ENCODE measurements around the gene BHLHE23. TPM values are rescaled to one million over a fixed set of nuclear protein-coding genes. Genes with fewer than 3 reads are reported as not detected.

BHLHE23 gene
- total RNA-seq, 4 donors from 2014 or later: not detected

- Histone ChIP-seq H3K27ac (no peak overlapping the region), H3K4me1 (no peaks in the 10 kb centered on the region), H3K27me3 (peaks cover 72% of the 10 kb centered on the region), H3K36me3 (no peaks in the 10 kb centered on the region), H3K4me3 (no peak overlapping the region), H3K9me3 (peaks cover 4% of the 10 kb centered on the region)
- TF ChIP-seq POLR2AphosphoS5 (IDR thresholded peaks at IDR 0.05) (no peak), POLR2A (IDR thresholded peaks at IDR 0.05) (no peak), CTCF (IDR thresholded peaks at IDR 0.05) (no peak), EP300 (IDR thresholded peaks at IDR 0.05) (no peak)
- DNase-seq (ENCODE audit: low spot score in 2 of 2): no peak
- 70% methylated on average over 5 of the region's 19 CpGs for WGBS
Observed at GRCh38 chr20:63049561-63050221, 42.9 kb upstream of the BHLHE23 start.

GRCh38 chr20:63049191-63049518 is 42.4 kb upstream of the BHLHE23 start:
- WGBS: 93% methylated on average over 6 of the region's 6 CpGs
- H3K27me3 ChIP-seq: peaks cover 75% of the 10 kb centered on the region
- H3K36me3 ChIP-seq: no peaks in the 10 kb centered on the region
- peaks cover 4% of the 10 kb centered on the region for H3K9me3 ChIP-seq
- TF ChIP-seq CTCF (IDR thresholded peaks at IDR 0.05): no peak
- no peak for TF ChIP-seq POLR2A (IDR thresholded peaks at IDR 0.05)
- TF ChIP-seq POLR2AphosphoS5 (IDR thresholded peaks at IDR 0.05): no peak
- TF ChIP-seq EP300 (IDR thresholded peaks at IDR 0.05): no peak
- H3K4me1 ChIP-seq: no peaks in the 10 kb centered on the region
- no peak overlapping the region for H3K27ac ChIP-seq
- H3K4me3 ChIP-seq: no peak overlapping the region
- DNase-seq (ENCODE audit: low spot score in 2 of 2): no peak

DNA sequence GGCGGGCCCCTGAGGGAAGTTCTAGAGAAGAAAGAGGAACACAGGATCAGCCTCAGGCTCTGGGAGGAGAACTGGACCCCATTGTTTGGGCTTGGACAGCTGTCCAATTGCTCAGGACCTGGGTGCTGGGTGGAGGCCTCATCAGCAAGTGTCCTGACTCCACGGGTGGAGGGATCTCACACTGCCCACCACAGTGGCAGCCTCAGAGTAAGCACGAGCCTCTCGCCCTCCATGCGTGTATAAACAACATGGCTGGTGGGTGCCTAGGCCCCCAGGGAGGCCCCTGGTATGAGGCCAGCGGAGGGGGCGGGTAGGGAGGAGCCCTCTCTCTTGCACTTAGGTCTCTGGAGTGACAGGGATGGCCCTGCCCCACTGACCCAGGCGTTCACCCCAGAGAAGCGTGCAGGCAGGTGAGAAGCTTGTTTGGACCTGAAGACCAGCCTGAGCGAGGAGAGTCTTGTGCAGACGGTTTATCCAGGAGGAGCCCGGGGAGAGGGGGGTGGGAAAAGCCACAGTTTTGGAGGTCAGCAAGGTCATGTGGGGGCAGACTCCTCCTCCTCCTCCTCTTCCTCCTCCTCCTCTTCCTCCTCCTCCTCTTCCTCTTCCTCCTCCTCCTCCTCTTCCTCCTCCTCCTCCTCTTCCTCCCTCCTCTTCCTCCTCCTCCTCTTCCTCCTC is 41.9 kb upstream of the BHLHE23 start:
- H3K4me3 ChIP-seq: no peak overlapping the region
- 85% methylated on average over 11 of the region's 12 CpGs for WGBS
- no peak for DNase-seq (ENCODE audit: low spot score in 2 of 2)
- peaks cover 4% of the 10 kb centered on the region for H3K9me3 ChIP-seq
- H3K27ac ChIP-seq: no peak overlapping the region
- TF ChIP-seq CTCF (IDR thresholded peaks at IDR 0.05) (no peak), POLR2A (IDR thresholded peaks at IDR 0.05) (no peak), POLR2AphosphoS5 (IDR thresholded peaks at IDR 0.05) (no peak), EP300 (IDR thresholded peaks at IDR 0.05) (no peak)
- H3K36me3 ChIP-seq: no peaks in the 10 kb centered on the region
- H3K27me3 ChIP-seq: peaks cover 79% of the 10 kb centered on the region
- H3K4me1 ChIP-seq: no peaks in the 10 kb centered on the region

DNA sequence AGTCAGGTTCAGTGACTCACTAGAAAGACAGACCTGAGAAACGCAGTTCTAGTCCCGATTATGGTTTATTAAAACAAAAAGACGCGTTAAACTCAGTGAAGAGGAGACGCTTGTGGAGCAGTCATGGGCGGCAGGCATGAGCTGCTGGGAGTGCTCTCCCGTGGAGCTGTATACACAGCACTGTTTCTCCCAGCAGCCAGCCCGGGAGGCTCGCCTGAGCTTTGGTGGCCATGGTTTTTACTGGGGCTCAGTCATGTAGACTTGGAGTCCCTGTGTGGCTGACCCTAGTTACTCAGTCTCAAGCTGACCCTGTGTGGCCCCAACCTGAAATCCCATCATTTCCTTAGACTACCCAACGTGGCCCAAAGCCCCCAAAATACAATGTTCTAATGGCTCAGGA is 41.2 kb upstream of the BHLHE23 start:
- DNase-seq (ENCODE audit: low spot score in 2 of 2): no peak
- H3K27me3 ChIP-seq: peaks cover 83% of the 10 kb centered on the region
- 89% methylated on average over 9 of the region's 10 CpGs for WGBS
- no peak overlapping the region for H3K27ac ChIP-seq
- H3K4me3 ChIP-seq: no peak overlapping the region
- H3K9me3 ChIP-seq: peaks cover 4% of the 10 kb centered on the region
- no peaks in the 10 kb centered on the region for H3K36me3 ChIP-seq
- TF ChIP-seq POLR2AphosphoS5 (IDR thresholded peaks at IDR 0.05) (no peak), CTCF (IDR thresholded peaks at IDR 0.05) (no peak), EP300 (IDR thresholded peaks at IDR 0.05) (no peak), POLR2A (IDR thresholded peaks at IDR 0.05) (no peak)
- H3K4me1 ChIP-seq: no peaks in the 10 kb centered on the region

- 92% methylated on average over 10 of the region's 10 CpGs for WGBS
- Histone ChIP-seq H3K27me3 (peaks cover 81% of the 10 kb centered on the region), H3K36me3 (no peaks in the 10 kb centered on the region), H3K4me1 (no peaks in the 10 kb centered on the region), H3K27ac (no peak overlapping the region), H3K4me3 (no peak overlapping the region), H3K9me3 (peaks cover 4% of the 10 kb centered on the region)
- TF ChIP-seq POLR2A (IDR thresholded peaks at IDR 0.05) (no peak), EP300 (IDR thresholded peaks at IDR 0.05) (no peak), POLR2AphosphoS5 (IDR thresholded peaks at IDR 0.05) (no peak), CTCF (IDR thresholded peaks at IDR 0.05) (no peak)
- DNase-seq (ENCODE audit: low spot score in 2 of 2): no peak
Observed at GRCh38 chr20:63047267-63047666, 40.5 kb upstream of the BHLHE23 start.

Measured in suprapubic skin (tissue), 4 donors.